ENCODE measurements around the gene DCN.

DNA sequence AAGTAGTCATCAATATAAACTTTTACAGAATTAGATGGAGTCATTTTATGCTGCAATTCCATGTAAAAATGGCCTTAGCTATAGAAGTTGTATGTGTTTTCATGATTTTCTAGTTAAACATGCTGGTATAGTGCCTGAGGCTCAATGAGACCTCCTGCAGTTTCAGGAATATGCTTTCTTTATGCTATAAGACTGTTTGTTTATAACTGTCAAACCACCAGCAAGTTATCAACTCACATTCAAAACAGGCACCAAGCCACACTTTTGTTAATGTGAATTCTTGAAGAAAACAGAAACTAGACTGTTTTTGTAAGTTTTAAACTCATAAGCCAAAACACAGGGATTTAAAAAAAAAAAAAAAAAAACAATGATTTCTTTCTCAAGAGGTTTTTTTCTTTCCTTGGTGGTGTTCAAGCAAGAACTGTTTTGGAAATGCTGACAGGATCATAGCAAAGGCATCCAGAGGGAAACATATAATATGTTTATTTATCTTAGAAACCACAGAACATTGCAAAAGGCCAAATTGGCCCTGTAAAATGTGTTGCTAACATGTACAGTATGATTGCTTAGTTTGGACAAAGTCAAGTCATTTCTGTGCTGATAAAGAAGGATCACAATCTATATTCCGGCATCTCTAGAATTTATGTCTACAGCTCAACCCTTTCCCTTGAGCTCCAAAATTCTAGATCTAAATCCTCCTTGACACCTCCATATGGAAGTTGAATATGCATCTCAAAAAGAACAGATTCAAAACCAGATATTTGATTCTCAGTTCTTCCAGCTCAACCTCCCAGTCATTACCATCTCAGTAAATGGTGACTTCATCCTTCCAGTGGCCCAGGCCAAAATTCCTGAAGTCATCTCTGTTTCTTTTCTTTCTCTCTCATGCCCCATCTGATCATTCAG is 42.3 kb downstream of the DCN start:
- TF ChIP-seq EMX1 (CRISPR knock-in tag; IDR thresholded peaks at IDR 0.05): no peak
- TF ChIP-seq, protein P1, sequence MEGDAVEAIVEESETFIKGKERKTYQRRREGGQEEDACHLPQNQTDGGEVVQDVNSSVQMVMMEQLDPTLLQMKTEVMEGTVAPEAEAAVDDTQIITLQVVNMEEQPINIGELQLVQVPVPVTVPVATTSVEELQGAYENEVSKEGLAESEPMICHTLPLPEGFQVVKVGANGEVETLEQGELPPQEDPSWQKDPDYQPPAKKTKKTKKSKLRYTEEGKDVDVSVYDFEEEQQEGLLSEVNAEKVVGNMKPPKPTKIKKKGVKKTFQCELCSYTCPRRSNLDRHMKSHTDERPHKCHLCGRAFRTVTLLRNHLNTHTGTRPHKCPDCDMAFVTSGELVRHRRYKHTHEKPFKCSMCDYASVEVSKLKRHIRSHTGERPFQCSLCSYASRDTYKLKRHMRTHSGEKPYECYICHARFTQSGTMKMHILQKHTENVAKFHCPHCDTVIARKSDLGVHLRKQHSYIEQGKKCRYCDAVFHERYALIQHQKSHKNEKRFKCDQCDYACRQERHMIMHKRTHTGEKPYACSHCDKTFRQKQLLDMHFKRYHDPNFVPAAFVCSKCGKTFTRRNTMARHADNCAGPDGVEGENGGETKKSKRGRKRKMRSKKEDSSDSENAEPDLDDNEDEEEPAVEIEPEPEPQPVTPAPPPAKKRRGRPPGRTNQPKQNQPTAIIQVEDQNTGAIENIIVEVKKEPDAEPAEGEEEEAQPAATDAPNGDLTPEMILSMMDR (IDR thresholded peaks at IDR 0.05): no peak
- TF ChIP-seq, protein P2, sequence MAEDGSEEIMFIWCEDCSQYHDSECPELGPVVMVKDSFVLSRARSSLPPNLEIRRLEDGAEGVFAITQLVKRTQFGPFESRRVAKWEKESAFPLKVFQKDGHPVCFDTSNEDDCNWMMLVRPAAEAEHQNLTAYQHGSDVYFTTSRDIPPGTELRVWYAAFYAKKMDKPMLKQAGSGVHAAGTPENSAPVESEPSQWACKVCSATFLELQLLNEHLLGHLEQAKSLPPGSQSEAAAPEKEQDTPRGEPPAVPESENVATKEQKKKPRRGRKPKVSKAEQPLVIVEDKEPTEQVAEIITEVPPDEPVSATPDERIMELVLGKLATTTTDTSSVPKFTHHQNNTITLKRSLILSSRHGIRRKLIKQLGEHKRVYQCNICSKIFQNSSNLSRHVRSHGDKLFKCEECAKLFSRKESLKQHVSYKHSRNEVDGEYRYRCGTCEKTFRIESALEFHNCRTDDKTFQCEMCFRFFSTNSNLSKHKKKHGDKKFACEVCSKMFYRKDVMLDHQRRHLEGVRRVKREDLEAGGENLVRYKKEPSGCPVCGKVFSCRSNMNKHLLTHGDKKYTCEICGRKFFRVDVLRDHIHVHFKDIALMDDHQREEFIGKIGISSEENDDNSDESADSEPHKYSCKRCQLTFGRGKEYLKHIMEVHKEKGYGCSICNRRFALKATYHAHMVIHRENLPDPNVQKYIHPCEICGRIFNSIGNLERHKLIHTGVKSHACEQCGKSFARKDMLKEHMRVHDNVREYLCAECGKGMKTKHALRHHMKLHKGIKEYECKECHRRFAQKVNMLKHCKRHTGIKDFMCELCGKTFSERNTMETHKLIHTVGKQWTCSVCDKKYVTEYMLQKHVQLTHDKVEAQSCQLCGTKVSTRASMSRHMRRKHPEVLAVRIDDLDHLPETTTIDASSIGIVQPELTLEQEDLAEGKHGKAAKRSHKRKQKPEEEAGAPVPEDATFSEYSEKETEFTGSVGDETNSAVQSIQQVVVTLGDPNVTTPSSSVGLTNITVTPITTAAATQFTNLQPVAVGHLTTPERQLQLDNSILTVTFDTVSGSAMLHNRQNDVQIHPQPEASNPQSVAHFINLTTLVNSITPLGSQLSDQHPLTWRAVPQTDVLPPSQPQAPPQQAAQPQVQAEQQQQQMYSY (CRISPR knock-in tag; IDR thresholded peaks at IDR 0.05): no peak
- TF ChIP-seq GRHL2 (CRISPR knock-in tag; IDR thresholded peaks at IDR 0.05; ENCODE audit: insufficient replicate concordance, severe bottlenecking): no peak
- TF ChIP-seq SOX15 (CRISPR knock-in tag; IDR thresholded peaks at IDR 0.05): no peak
- no peak for TF ChIP-seq ZNF416 (CRISPR knock-in tag; IDR thresholded peaks at IDR 0.05)

Data from WTC11 (cell line).